NCI-H2171 (cell line): ENCODE measurements around the gene SAC3D1.
"Not testable (repeated sequence)": the region's sequence is repeated elsewhere in the genome, so short reads cannot be mapped to it uniquely, and the experiment has no call there.

Source experiments
- DNase-seq: peaks from one replicate; lab custom pipeline; 2025; lab: John Stamatoyannopoulos, UW

The SAC3D1 gene

DNA sequence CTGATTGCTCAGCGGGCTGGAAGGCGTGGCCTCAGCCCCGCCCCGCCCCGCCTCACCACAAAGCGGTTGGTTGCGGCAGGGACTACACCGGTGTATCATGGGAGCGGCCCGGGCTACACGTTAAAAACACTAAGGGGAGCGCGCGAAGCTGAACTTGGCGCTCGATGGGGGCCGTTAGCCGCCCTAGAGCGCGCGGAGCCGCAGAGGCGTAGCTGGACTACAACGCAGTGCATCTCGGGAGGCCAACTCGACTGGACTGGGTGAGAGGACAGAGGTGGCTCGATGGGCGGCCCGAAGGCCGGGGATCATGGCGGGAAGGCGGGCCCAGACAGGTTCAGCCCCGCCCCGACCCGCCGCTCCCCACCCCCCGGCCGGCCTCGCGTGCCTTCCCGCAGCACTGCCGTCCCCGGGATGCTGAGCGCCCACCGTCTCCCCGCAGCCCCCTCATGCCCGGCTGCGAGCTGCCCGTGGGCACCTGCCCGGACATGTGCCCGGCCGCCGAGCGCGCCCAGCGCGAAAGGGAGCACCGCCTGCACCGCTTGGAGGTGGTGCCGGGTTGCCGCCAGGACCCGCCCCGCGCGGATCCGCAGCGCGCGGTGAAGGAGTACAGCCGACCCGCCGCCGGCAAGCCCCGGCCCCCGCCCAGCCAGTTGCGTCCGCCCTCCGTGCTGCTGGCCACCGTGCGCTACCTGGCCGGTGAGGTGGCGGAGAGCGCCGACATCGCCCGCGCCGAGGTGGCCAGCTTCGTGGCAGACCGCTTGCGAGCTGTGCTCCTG lies at the start of gene SAC3D1:
Gene SAC3D1, plus strand, starts transcription at position 364 of the 776 bp plus-strand sequence. Its CDS starts 83 bp downstream, at position 447.
- DNase-seq, result peak; percentile 95

DNA sequence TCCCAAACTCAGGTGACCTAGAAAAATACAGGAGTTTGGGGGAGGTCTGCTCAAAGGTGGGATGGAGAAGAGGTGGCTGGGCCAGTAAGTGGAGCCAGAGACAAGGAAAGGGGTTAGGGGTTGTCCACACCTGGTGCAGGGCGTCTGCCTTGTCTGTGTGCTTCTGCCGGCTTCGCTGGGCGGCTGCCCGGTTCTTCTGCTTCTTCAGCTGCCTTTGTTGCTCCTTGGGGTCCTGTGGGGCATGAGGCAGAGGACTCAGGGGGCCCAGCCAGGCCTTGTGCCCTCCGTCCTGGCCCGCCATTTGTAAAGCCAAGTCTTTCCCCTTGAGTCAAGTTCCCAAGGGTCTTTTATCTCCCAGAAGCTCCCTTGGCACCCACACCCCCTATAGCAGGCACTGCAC lies 46.7 kb upstream of the SAC3D1 start:
- no peak for DNase-seq

DNA sequence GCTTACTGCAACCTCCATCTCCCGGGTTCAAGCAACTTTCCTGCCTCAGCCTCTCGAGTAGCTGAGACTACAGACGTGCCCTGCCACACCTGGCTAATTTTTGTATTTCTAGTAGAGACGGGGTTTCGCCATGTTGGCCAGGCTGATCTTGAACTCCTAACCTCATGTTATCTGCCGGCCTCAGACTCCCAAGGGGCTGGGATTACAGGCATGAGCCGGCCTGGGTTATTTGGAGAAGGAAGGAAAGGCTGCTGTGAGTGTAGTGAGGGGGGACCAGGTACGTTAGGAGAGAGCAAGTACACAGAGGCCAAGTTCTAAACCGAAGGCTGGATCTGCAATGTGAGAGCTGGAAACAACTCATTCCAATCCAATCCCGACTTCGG lies 44.7 kb upstream of the SAC3D1 start:
- DNase-seq, result no peak

DNA sequence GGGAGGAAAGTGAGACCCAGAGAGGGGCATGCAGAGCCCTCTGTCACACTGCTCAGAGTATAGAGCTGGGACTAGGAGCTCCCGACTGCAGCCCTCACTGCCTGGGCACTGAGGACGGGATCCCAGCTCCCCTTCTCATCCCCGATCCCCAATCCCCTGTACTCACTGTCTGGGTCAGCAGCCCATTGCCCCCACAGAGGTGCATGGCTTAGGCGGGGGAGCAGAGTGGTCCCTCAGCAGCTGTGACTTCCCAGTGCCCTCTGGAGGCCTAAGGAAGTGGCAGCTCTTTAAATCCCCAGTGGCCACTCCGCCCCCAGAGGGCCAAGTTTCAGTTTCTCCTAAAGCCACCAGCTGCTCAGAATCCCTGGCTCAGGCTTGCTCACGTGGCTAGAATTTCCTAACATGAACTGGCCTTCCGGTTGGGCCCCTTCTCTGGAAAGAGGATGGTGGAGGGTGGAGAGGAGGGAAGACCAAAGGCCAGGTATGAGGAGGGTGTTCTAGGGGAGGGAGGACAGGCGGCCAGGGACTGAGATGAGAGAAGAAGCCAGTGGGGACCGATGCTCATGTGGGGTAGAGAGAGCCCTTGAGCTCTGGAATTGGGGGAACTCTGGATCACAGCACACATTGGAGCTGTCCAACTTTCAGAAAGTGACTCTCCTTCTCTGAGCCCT lies 44.2 kb upstream of the SAC3D1 start, which contains the start of gene BATF2:
Gene BATF2, minus strand, starts transcription at position 262 of the 671 bp plus-strand sequence. Its CDS starts 57 bp downstream, at position 205.
- DNase-seq, result peak; percentile 29

DNA sequence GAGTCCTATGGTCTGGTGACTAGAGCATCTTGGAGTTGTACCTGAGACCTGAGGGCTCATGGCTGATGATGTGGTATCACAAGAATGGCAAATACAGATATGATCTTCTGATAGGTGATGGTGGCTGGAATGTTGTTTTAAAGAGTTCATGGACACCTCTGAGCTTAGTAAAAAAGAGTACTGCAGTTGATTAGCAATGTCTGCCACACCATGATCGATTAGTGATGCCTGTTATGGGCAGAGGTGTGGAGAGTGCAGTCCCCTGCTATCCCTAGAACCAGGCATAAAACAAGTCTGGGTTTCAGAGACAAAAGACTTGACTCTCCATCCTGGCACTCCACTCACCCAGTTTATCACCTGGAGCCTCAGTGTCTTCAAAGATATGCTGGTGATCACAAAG lies 42.9 kb upstream of the SAC3D1 start:
- no peak for DNase-seq

DNA sequence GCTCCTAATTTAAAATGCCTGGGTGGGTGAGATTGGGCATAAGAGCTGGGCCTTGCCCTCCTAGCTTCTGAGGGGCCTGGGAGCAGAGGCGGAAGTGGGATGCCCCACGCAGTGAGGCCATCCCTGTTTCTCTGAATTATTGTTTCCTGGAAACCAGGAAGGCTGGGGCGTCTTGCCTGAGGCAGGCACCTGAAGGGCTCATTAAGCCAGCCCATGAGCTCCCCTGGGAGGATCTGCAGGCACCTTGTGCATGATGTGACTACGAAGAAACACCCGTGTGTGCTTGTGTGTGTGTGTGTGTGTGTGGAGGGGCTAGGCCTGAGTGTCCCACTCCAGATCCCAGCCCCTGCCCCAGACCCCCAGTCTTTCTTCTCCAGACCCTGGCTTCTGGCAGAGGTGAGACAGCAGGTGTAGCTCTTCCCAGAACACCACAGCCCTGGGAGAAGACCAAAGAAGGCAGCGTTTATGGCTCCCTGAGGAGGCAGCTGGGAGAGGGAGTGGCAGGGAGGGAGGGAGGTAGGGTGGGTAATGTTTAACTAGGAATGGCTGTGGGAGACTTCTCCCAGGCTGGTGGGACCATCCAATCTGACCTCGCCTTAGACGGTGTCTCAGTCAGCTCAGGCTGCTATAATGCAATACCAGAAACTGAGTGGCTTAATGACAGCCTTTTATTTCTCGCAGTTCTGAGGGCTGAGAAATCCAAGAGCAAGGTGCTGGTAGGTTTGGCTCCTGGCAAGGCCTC lies 42.1 kb upstream of the SAC3D1 start:
- peak; percentile 75 for DNase-seq

DNA sequence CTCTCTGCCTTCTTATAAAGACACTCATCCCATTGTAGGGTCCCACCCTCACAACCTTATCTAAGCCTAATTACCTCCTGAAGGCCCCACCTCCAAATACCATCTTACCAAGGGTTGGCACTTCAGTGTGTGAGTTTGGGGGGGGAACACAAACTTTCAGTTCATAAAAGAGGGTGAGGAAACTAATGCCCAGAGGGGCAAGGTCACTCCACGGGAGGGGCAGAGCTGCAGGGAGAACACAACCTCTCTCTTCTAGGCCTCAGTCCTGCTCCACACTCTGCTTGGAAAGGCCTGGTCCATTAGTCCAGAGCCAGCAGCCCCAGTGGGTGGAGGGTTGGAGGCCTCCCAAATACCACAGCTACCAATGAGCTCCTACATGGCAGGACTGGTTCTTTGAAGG lies 41.5 kb upstream of the SAC3D1 start:
- no peak for DNase-seq

DNA sequence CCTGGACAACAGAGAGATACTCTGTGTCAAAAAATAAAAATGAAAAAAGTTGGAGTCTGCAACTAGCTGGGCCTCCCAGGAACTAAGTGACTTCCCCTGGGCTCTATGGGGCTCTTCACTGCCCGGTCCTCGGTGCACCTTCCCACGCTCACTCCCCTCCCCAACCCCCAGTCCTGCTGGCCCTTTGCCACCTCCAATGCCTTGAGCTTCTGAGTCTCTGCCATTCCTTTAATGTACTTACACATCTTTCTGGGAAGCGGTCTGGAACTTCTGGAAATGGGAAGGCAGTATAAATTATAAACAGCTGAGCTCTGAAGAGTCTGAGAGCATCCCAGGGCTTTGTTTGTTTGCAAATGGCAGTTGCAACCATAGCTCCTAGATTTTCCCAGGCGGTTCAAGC lies 38.3 kb upstream of the SAC3D1 start:
- no peak for DNase-seq

DNA sequence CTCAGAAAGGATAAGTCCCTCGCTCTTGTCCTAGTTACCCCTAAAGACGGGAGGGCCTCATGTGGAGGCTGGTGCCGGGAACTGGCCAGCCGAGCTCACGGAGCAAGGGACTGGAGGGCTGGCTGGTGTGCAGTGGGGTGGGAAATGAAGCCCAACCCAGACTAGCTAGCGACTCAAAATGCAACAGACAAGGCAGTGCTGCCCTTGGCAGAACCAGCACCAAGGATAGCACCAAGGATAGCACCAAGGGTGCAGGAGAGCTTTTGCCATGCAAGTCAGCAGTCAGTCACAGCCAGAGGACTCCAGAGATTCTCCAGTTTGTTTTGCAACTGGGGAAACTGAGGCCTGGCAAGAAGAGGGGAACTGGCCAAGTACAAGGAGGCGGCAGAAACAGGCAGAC lies 37.7 kb upstream of the SAC3D1 start:
- no peak for DNase-seq

DNA sequence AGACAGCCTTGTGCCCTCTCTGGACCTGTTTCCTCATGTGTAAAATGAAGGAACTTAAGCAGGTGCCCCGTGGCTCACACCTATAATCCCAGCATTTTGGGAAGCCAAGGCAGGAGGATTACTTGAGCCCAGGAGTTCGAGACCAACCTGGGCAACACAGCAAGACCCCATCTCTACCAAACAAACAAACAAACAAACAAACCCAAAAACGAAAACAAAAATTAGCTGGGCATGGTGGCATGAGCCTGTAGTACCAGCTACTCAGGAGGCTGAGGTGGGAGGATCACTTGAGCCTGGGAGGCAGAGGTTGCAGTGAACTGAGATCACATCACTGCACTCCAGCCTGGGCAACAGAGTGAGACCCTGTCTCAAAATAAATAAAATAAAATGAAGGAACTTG lies 37.0 kb upstream of the SAC3D1 start:
- not testable (repeated sequence) for DNase-seq

DNA sequence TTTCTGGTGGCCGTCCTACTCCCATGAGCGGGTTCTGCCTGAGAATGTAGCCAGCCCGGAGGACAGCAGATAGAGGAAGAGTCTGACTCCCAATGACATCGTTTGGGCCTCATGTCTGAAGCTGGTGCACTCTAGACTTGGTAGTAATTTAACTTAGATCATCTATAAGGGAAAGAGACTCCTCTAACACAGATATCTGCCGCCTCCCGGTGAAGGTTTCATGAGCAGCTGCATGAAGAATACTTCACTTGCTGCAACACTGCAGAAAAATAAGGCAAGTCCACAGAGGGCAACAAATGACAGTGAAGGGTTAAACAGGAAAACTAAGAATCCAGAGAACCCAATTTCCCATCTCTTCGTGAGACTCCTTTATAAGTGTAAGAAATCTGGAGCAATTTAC lies 33.0 kb upstream of the SAC3D1 start:
- no peak for DNase-seq

DNA sequence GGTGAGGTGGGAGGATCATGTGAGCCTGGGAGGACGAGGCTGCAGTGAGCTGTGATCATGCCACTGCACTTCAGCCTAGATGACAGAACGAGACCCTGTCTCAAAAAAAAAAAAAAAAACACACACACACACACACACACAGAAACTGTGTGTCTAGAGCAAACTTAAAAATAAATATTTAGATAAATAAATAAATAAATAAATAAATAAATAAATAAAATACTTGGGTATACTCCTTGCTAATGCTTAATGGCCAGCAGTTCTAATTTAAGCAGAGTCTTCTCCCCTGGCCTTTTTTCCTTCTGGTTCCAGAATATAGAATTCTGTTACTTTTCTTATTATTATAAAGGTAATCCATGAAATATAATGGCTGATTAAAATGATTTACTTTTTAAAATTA lies 32.1 kb upstream of the SAC3D1 start:
- no peak for DNase-seq

DNA sequence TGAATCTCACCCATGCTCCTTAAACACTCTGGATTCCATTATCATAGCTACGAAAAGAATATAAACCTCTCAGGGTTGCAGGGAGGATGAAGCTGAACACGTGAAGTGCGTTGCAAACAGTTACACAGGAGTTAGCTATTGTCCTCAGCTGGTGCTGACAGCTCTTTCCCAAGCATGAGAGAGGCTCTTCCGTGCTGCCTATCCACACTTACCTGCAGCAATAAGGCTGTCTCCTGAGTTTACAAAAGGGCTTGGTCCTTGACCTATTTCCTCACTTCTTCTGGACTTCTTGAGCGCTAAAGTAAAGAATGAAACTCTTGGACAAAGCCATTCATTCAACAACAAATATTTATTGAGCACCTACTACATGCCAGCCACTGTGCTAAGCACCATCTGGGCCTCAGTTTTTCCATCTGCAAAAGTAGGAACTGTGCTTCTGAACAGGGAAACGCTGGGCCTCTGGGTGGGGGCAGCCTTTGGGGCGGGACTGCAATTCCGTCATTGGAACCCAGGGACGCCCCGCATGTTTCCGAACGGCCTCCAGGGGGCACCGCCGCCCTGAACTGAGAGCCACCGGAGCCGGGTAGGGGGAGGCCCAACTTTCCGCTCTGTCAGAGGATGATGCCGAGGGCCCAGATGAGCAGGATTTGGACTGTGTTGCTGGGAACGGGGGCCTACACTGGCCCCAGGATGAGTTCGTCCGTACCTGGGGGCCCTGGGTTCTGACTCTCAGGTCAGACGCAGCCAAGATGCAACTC lies 27.7 kb upstream of the SAC3D1 start:
- peak; percentile 84 for DNase-seq

DNA sequence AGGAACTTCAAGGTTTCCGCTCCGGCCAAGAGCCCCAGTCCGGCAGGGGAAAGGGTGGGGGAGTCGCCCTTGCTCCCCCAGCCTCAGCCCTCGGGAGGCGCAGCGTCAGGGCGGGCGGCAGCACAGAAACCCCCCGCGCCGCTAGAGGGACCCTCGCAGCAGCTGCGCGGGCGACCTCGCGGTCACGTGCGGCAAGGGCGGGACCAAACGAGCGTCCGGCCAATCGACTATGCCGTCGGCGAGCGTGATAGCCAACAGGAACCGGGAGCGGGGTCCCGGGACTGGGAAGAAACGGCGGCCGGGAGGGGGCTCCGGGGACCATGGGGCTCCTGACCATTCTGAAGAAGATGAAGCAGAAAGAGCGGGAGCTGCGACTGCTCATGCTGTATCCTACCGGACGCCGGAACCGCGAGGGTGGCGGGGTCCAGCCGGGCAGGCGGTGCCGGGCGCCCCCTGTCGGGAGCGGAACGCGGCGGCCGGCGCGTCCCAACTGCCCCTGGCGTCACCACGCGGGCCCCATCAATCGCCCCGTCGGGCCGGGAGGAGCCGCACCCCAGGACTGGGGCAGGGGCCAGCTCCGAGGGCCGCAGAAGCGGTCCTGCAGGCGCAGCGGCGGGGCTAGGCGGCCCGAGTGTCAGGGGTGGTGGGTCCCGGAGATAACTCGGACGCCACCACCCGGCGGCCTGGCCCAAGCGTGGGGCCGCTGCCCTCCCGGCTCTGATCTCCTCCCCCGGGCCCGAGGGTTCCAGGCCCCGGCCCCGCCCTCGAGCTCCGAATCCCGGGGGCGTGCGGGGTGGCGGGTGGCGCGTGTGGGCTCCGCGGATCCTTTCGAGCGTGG lies 26.9 kb upstream of the SAC3D1 start, which contains the start of gene ARL2:
Gene ARL2, plus strand, starts transcription at position 273 of the 838 bp plus-strand sequence. Its CDS starts 48 bp downstream, at position 321.
- DNase-seq, result peak; percentile 93

DNA sequence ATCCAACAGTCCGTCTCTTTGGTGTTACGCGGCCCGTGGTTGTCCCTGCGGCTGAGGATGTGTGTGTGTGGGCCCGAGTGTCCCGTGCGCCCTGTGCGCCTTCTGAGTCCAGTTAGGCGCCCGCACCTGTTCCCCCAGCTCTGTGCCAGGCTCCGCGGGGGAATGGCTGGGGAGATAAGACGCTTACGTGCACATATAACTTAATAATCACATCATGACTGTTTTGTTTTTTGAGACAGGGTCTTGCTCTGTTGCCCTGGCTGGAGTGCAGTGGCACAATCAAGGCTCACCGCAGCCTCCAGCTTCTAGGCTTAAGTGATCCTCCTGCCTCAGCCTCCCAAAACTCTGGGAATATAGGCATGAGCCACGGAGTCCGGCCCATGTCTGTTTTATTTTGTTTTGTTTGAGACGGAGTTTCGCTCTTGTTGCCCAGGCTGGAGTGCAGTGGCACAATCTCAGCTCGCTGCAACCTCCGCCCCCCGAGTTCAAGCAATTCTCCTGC lies 26.2 kb upstream of the SAC3D1 start:
- DNase-seq, result no peak

DNA sequence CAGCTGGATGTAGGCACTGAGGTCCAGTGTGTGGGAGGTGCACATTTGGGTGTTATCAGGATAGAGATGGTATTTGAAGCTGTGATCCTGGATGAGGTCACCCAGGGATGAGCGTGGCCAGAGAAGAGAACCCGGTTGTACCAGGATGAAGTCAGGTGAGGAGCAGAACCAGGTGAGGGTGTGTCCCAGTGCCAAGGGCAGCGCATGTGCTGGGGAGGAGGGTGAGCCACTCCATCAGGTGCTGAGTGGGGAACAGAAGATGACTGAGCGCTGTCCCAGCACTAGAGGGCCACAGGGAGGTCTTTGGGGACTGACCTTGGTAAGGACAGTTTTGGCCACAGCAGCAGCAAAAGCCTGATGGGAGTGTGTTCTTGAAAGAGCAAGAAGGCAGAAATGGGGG lies 24.3 kb upstream of the SAC3D1 start:
- DNase-seq, result no peak

DNA sequence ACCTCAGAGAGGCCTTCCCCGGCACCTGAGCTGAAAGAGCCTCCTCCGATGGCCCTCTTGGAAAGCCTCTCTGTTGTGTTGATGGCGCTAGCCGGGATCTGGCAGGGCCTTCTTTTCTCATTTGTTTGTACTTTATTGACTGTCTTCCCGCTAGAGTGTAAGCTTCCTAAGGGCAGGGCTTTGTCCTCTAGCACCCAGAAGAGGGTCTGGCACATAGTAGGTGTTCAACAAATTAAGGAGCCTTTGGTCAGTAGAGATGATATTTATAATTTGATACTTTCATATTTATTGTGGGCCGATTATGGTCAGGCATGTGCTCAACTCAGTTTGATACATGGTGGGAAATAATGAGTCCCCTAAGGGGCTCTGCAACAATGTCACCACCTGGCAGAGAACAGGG lies 23.1 kb upstream of the SAC3D1 start:
- no peak for DNase-seq

DNA sequence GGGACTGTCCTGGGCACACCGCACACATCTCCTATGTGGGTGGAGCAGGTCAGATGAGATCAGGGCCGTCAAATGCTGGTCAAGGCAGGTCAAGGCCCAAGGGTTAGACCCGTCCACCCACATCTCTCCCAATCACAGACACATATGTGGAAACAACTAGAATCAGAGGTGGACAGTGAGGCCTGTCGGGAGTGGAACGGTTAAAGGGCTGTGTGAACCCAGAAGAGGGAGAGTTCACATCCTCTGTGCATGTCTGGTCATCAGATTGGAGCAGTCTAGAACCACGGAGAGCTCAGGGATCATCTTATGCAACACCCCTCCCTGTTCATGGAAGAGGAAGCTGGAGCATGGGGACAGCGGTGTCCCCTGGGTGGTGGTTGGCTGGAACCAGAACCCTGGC lies 21.2 kb upstream of the SAC3D1 start:
- DNase-seq, result no peak

DNA sequence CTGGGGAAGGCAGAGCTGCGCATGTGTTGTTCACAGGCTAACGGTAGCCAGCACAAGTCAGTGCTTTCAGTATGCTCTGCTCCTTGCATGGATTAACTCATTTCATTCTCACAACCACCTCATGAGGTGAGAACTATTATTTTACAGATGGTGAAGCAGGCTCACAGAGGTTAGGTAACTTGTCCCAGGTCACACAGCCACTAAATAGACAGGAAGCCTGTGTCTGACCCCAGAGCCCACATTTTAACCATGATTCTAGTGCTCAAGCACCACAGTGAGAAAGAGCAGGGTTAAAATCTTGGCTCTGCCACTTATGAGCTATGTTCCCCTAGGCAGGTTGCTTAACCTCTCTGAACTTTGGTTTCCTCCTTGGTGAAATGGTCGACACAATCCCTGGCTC lies 20.0 kb upstream of the SAC3D1 start:
- DNase-seq, result no peak

DNA sequence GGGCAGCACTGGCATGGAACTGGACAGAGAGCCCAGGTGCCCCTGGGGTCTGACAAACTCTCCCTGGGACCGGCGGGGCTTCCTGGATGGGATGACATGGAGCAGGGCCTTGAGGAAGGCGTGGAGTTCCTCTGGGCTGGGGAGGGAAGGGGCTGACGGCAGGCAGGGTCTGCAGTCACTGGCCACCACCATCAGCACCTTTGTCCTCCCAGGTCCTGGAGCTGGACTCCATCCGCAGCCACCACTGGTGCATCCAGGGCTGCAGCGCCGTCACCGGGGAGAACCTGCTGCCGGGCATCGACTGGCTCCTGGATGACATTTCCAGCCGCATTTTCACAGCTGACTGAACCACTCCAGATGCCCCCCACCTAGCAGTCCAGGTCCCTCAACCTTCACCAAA lies 19.5 kb upstream of the SAC3D1 start:
- DNase-seq, result no peak

DNA sequence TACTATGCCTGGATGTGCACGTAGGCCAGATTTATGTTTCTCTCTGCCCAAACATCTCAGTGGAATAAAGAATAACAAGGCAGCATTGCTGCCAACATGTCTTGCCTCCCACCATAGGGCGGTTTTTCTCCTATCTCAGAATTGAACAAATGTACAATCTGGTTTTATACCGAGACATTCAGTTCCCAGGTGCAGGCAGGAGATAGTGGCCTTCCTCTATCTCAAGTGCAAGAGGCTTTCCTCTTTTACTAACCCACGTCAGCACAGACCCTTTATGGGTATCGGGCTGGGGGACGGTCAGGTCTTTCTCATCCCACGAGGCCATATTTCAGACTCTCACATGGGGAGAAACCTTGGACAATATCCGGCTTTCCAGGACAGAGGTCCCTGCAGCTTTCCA lies 17.5 kb upstream of the SAC3D1 start:
- not testable (repeated sequence) for DNase-seq
